Stromal cell of bone marrow (primary cell): ENCODE data around the gene DOCK8.

Experiments used
- DNase-seq: peaks from one replicate; pipeline ENCODE4 v3.0.0-alpha.2; 2012; ENCODE audit warnings: low read depth

DOCK8 gene

DNA sequence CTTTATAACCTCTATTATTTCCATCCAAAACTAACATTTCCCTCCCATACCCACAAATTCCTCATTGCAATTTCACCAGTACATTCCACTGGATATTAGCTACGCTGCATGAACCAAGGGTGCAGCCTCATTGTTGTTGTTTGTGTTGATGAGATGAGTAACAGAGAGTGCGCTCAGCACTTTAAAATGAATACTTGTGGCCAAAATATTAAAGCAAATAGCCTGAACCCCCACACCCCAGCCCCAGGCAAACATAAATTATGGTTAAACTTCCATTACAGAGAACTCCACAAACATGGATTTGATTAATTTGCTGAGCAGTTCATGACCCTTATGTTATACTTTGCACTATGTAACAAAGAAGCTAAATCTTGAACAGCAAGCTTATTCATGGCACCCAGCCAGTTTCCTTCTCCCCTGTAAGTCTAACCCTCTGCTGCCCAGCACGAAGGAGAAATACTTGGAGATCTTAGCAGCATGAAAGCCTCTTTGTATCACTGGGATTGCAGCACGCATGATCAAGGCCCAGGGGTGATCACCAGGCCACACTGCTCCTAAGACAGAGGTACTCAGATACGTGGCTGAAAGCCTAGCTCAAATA is 205.0 kb downstream of the DOCK8 start:
- DNase-seq = peak; percentile 9

DNA sequence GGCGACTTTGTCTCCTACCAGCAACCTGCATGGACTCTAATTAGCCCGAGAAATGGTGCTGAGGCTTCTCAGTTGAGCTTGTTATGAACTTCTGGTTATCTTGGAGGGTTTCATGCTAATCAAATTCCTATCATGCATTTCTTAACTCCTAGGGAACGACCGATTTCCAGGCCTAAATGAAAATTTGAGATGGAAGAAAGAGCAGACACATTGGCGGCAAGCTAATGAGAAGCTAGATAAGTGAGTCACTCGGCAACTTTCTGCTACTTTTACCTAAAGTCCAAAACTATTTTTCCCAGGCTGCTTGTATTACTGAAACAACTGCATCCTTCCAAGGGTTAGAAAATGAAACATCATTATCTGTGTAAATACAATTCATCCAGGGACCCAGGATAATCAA is 207.2 kb downstream of the DOCK8 start:
- DNase-seq = no peak

DNA sequence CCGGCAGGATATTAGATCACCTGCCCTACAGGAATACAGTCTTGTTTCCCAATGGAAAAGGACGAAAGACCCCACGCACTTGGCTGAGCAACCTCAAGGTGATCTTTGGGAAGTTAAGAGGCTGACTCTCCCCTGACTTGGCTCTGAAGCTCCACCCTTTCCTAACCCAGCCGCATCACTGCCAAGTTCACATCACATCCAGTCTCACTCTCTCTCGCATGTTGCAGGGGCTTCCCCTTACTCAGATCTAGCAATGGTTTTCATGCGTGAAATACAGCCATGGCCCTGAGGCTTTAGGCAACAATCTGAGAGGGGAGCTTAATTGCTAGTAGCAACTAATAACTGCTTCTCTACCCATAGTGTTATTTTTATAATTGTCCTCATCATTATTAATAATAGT is 211.6 kb downstream of the DOCK8 start:
- DNase-seq = no peak

DNA sequence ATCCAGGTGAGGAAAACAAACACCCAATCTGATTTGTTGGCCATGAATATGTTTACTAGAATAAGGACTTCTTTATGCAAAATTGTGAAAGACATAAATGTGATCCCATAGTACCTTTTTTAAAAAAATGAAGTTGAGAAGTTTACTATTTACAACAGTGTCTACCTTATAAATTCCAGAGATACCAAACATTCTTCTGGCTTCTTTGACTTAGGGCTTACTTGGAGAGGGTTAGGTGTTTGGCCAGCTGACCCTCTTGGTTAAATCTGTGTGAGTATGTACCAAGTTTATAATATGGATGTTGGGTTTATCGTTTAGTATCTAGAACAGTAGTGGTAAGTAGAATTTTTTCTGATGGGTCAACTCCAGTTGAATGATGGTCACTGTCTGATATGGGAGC is 212.3 kb downstream of the DOCK8 start:
- DNase-seq = no peak

DNA sequence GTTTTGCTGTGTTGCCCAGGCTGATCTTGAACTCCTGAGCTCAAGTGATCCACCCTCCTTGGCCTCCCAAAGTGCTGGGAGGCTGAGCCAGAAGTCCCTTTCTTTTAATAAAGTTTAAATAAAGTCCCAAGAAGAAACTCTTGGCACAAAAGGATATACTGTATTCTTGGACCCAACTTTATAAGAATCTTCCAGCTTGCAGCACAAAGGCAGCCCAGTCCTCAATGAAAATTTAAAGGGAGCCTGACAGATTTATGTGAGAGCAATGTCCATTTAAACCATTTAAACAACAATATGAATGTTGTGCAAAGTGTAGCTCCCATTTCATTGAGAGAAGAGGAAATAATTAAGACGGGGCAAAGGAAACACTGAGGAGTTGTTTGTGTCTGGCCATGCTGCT is 217.0 kb downstream of the DOCK8 start:
- DNase-seq = no peak

DNA sequence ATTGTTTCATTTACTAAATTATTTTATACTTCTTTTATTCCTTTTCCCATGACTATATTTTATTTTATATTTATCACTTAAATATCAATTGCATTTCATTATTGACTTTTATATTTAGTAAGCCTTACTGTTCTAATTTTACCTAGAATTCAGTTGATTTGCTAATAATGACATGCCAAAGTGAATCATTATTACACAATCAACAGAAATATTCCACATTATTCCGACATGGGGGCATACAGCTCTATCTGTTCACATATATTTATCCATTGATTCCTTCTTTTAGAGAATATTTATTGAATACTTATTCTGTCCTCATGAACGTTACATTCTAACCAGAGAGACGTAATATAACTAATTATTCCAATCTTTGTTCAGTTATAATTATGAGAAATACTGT is 221.8 kb downstream of the DOCK8 start:
- no peak for DNase-seq

DNA sequence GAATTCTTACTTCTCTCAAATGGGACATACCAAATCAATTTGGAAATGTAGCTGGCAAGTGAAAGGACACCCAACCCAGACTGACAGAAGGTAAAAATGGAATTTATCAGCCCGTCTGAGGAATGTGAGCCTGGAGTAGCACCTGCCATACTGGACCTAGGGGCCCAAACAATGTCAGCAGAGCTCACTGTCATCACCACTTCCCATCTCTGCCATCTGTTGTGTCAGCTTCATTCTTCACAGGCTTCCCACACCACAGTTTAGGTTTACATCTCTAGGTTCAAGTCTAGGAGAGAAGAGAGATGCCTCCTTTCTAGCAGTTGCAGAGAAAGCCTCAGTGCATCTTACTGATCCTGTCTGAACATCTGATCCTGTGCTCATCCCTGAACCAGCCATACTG is 222.4 kb downstream of the DOCK8 start:
- DNase-seq = no peak

DNA sequence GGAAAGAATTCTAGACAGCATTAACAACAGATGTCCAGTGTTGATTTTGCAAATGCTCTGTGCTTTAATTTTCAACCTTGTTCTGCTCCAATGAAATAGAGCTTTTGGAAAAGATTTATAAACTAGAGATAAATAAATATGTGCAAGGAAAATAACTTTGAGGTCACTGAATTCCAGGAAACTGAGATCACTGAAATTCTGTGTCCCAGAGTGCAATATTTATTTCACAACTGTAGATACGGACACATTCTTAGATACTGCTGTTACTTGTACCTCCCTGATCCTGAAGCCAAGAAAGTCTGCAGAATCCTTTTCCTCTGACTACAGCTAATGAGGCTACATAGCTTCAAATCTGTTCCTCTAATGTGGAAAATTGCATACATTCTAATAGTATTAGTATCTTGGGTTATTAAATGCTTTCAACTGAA is 222.9 kb downstream of the DOCK8 start:
- DNase-seq = peak; percentile 31

DNA sequence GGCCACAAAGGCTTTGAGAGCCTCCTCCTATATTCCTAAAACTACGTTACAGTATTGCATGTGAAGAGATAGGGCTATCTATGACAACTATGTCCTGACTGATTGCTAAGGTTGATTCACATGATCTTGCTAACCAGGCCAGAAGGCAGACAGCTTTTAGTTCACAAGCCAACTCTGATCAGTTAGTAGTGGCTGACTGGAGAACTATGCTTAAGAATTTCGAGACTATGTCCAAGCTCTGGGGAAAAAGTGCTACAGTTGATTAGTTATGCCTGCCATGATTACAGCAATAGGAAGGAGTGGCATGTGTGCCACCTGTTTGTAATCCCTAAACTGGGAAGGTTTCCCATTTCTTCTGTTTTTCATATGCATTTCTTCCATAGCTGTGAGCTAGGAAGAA is 223.4 kb downstream of the DOCK8 start:
- DNase-seq = no peak

DNA sequence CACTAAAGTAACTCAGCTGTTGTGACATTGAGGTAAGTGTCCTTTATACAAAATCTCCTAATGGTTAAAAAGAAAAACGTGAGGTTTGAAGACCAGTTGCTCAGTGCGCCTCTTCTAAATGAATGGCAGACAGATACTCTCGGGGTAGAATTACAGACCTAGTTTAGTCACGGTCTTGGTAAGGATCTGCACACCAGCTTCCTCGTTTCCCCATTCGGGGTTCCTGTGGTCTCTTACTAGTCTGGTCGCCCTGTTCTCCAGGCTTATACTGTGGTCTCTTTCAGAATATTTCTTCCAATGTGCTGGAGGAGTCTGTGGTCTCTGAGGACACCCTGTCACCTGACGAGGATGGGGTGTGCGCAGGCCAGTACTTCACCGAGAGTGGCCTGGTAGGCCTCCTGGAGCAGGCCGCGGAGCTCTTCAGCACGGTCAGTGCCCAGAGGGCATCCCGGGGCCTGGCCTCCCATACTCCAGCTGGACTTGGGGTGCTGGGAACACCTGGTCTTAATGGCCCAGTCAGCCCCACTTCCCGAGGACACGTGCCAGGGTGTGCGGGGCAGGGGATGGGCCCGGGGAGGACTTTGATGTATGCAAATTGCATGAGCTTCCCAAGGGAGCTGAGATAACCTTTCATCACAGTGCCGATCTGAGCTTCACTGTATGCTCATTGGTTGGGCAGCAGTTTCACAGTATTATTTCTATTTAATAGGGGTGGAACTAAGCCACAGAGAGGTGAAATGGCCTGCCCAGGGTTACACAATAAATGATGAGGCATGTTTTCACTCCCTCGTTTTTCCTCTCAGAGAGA is 224.5 kb downstream of the DOCK8 start:
- DNase-seq = peak; percentile 30

DNA sequence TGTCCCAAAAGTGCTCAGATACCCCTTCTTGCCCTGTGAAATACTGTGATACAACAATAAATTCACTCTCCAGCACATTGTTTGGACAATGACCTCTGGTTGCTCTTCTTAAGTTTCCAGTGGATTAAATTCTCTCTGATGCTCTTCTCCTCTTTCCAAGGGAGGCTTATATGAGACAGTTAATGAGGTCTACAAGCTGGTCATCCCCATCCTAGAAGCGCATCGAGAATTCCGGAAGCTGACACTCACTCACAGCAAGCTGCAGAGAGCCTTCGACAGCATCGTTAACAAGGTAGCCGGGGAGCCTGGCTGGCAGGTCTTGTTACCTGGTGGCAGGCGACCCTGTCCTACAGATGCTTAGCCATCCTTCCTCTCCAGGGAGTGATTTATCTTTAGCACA is 226.5 kb downstream of the DOCK8 start:
- DNase-seq = no peak

DNA sequence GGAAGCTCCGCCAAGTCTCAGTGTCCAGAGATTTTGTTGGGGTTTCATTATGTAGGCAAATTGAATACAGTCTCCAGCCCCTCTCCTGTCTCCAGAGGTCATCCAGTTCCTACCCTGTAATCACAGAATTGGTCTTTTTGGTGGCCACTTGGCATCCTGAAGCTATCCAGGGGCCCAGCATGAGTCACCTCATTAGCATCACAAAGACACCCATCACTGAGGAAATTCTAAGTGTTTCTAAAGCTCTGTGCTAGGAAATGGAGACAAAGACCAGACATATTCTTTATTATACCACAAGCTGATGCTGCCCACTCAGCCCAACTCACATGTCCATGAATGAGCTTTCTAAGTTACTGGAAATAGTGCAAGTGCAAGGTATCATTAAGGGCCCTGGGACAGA is 229.9 kb downstream of the DOCK8 start:
- no peak for DNase-seq

DNA sequence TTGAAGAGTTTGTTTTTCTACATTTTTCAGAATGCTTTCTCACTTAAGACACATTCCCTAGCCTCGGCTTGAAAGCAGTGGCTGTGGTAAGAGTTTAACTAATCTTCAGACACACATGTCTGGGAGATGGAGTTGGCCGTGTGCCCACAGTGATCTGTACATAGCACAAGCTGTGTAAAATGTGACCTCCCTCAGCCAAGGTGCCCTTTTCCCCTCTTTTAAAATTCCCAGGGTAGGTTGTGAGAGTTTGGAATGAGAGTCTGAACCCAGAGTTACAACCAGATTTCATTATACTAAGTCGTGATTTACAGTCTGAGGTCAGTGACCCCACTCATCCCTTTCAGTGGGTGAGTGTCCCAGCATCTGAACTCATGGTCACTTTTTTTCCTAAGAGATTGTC is 230.4 kb downstream of the DOCK8 start:
- no peak for DNase-seq

DNA sequence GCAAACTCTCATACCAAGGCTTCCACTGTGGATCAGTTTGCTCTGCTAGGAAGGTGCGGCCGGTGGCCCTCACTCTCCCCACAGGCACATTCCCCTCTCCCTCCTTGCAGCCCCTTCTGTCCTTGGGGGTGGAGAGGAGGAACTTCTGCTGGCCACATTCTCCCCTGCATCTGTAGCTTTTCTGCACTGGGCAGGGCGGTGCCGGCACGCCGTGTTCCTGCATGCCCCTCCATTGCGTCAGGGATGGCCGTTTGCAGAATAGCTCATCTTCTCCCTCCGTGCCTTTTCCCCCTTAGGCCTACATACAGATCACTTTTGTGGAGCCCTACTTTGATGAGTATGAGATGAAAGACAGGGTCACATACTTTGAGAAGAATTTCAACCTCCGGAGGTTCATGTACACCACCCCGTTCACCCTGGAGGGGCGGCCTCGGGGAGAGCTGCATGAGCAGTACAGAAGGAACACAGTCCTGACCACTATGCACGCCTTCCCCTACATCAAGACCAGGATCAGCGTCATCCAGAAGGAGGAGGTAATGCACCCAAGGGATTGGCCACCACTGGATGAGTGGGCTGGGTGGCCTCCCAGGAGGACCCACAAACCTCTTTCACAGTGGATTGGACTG is 231.5 kb downstream of the DOCK8 start:
- DNase-seq = no peak

DNA sequence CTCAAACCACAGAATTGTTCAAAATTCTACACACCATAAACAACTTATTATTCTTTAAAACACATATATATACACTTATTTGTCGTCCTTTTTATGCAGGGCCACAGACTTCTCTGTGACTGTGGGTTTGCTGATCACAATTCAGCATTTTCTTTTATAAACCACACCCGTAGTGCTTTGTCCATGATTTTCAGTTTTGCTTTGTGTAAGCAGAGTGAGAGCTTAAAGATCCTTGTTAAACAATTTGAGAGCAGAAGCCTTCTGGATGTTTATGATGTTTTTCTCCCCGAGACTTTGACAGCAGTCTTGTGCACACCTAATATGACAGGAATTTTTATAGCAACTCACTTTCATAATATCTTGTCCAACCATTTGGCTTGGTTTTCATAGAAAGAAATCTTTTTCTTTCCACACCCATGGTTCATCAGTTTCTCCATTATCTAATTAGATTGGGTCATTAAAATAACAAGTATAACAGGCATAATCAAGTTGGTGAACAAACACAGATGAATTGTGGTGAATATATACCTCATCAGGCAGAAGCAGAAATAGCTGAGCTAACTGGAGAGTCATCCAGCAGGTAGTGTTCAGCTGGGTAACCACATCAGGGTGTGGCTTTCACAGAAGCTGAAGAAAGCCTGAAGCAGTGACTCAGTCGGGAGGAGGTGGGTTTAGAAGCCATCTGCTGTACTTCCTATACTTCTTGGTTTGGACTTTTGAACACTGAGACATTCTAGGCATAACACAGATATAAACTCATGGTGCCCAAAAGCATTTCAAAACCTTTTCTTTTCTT is 232.8 kb downstream of the DOCK8 start:
- DNase-seq = no peak

DNA sequence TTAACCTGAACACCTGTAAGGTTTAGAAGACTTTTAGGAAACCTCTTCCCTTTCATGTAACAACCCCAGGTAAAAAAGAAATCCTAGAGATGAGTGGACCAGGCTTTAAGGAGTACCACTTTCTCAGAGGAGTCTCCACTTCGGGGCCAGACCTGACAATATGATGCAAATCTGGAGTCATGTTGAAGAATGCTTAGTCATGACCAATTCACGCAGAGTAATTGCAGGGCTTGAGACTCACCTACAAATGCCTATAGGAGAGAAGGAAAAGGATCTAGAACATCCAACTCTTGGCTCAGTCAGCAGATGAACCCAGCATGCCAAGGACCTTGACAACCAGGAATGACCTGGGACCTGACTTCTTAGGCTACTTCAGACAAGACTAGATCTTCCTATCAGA is 235.4 kb downstream of the DOCK8 start:
- no peak for DNase-seq

DNA sequence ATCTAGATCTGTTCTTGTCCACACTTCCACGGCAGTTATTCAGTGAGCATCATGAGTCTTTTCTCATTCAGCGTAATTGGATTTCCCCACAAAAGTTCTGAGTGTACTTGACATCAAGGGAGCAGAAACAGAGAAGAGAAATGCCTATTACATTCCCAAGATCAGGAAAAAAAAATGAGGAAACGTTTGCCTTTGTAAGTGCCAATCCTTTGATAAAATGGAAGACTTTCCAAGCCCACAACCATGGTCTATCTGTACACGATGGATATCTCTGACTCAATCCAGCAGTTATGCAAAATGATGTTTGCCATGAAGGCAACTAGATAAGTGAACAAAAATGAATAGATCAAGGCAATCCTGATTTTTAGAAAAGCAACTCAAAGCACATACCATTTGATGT is 235.9 kb downstream of the DOCK8 start:
- DNase-seq = no peak

DNA sequence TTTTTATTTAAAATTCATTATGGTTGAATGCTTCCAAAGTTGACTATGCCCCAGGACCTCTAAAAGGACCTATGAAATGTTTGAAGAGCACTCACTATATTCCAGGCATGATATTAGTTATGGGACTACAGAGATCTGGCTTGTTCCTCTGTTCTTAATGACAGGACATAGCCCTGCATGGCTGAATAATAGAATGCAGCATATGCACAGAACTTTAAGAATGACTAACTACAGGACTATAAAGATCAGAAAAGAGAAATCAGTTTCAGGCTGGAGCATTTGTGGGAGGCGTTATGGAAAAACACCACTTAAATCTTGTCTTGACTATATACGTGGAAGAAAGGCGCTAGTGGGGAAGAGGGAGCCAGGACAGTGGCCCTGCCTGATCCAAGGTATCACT is 239.2 kb downstream of the DOCK8 start:
- no peak for DNase-seq

DNA sequence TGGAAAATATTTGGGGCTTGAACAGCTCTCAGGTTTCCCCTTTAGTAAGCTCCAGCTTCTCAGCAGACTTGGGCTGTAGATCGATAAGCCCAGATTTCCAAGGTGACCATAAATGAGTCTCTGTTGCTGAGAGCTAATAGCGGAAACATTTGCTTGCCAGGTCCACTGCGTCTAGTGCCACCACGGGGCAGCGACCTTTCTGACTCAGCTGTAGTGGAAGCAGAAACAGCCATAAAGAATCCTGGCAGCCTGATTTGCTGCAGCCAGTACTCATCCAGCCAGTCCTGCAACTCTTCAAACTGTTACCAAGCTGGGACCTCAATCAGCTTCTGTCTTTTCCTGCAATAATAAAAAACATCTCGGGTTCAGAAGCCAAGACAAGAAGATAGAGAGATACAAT is 241.7 kb downstream of the DOCK8 start:
- DNase-seq = no peak

DNA sequence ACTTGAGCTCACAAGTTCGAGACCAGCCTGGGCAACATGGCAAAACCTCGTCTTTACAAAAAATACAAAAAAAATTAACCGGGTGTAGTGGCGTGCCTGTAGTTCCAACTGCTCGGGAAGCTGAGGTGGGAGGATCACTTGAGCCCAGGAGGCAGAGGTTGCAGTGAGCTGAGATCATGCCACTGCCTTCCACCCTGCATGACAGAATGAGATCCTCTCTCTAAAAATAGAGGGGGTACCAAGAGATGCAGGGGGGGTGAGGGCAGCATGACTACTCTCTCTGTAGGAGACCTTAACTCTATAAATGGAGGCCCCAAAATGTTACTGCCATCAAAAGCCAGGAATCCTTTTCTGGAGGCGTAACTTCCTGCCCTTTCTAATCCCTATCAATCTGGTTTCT is 243.9 kb downstream of the DOCK8 start:
- no peak for DNase-seq

DNA sequence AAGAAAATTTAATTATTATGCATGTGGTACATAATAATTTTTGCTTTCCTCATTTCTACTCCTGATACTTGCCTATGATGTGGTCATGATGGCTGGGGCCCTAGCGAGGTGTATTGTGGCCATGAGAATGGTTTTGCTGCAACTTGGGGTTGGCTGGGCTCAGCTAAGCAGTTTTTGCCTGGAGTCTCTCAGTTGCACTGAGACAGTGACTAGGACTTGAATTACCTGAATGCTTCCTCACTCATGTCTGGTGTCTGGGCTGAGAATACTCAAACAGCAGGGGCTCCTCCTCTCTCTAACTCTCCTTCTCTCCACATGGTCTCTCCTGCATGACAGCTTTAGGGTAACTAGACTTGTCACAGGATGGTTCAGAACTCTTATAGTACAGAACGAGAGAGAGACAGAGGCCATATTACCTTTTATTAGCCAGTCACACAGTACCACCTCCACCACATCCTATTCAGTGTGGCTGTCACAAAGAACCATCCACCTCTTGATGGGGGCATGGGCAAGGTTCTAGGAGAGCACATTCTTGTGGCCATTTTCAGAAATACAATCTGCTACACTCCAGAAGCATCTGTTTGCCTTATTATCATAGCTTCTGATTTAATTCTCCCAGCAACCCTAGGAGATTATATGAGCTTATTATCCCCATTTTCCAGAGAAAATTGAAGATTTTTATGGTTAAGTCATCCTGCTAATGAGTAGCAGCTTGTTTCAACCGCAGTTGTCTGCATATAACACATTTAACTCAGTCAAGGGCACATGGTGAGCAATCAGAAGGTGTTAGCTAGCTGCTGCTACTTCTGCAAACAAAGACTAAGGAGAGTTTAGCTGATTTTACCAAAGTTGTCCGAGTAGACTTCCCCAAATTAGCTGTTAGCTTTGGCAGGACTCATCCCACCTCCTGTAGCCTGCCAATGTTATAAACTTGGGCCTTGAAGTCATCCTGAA is 245.1 kb downstream of the DOCK8 start:
- no peak for DNase-seq

DNA sequence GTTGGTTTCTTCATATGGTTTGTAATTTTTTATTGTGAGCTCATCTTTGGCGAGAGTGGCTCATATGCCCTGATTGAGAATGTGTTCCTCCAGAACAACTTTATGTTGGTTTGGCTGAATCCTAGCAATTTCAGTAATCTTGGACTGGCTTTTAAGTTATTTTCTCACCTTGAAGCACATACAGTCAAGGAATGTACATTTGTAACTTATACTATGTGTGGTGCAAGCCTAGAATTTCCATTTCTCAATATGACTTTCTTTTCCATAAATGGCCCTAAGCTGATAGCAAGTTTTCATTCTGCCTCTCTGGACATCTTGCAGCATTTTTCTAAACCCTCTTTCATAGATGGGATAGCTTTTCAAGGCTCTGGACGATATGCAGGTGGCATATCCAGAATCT is 247.5 kb downstream of the DOCK8 start:
- DNase-seq = no peak
